Mesenchymal stem cell (in vitro differentiated cells and primary cell): ENCODE measurements around the gene VGLL3.
A peak's percentile ranks its signal among the peaks of the same experiment; 100 is the strongest.

Source experiments
- DNase-seq: peaks from one replicate; pipeline ENCODE4 v3.0.0-alpha.2; 2013
- H2AFZ ChIP-seq: one replicate; pipeline ENCODE4 v1.6.1; 2013; ENCODE audit warnings: low read depth, mild to moderate bottlenecking, control low read depth, inconsistent platforms, low read length, moderate library complexity
- H2AK5ac ChIP-seq: 2 replicates; pipeline ENCODE4 v1.6.1; 2013; ENCODE audit warnings: low read length, moderate library complexity, mild to moderate bottlenecking, inconsistent platforms; ENCODE audit not compliant: severe bottlenecking
- H2BK120ac ChIP-seq: one replicate; pipeline ENCODE4 v1.6.1; 2013; ENCODE audit warnings: low read depth, mild to moderate bottlenecking, inconsistent platforms, low read length, moderate library complexity
- H2BK12ac ChIP-seq, 2 experiments: one replicate each; pipeline ENCODE4 v1.6.1; 2013; ENCODE audit warnings: inconsistent platforms in 2 of 2, low read length in 2 of 2, mild to moderate bottlenecking in 2 of 2, moderate library complexity in 2 of 2, control low read depth in 1 of 2
- H2BK15ac ChIP-seq: one replicate; pipeline ENCODE4 v1.6.1; 2013; ENCODE audit warnings: mild to moderate bottlenecking, low read depth, inconsistent platforms; ENCODE audit not compliant: poor library complexity, severe bottlenecking
- H2BK5ac ChIP-seq: 2 replicates; pipeline ENCODE4 v1.6.1; 2013; ENCODE audit warnings: low read depth, mild to moderate bottlenecking, low read length, control low read depth, inconsistent platforms; ENCODE audit not compliant: poor library complexity, severe bottlenecking
- H3K14ac ChIP-seq, 2 experiments: one replicate each; pipeline ENCODE4 v1.6.1; 2013; ENCODE audit warnings: inconsistent platforms in 2 of 2, low read length in 2 of 2, control low read depth in 1 of 2, mild to moderate bottlenecking in 1 of 2, moderate library complexity in 1 of 2
- H3K18ac ChIP-seq, 2 experiments: one replicate each; pipeline ENCODE4 v1.6.1; 2013; ENCODE audit warnings: inconsistent platforms in 2 of 2, low read length in 2 of 2, control low read depth in 1 of 2, low read depth in 1 of 2, mild to moderate bottlenecking in 1 of 2
- H3K23ac ChIP-seq, 2 experiments: one replicate each; pipeline ENCODE4 v1.6.1; 2013; ENCODE audit warnings: inconsistent platforms in 2 of 2, low read length in 2 of 2, mild to moderate bottlenecking in 2 of 2, moderate library complexity in 2 of 2, control low read depth in 1 of 2
- H3K27ac ChIP-seq: 2 replicates; pipeline ENCODE4 v1.5.1; 2013; ENCODE audit warnings: mild to moderate bottlenecking, moderate library complexity, low read length, control low read depth, inconsistent platforms; ENCODE audit not compliant: poor library complexity, severe bottlenecking
- H3K27me3 ChIP-seq, 2 experiments: 2 replicates each; pipeline versions ENCODE4 v1.6.1 to v1.7.0; 2013; ENCODE audit warnings: low read length in 2 of 2, mild to moderate bottlenecking in 2 of 2, moderate library complexity in 2 of 2, control low read depth in 1 of 2, inconsistent platforms in 1 of 2; ENCODE audit not compliant: control insufficient read depth in 1 of 2, insufficient read depth in 1 of 2
- H3K36me3 ChIP-seq, 2 experiments: 2 replicates each; pipeline versions ENCODE4 v1.6.1 to v1.7.0; 2013; ENCODE audit warnings: low read length in 2 of 2, control low read depth in 1 of 2, inconsistent platforms in 1 of 2, low read depth in 1 of 2, mild to moderate bottlenecking in 1 of 2; ENCODE audit not compliant: insufficient read depth in 2 of 2, control insufficient read depth in 1 of 2
- H3K4ac ChIP-seq, 2 experiments: one replicate each; pipeline ENCODE4 v1.6.1; 2013; ENCODE audit warnings: inconsistent platforms in 2 of 2, low read length in 2 of 2, mild to moderate bottlenecking in 2 of 2, moderate library complexity in 2 of 2, control low read depth in 1 of 2, low read depth in 1 of 2
- H3K4me1 ChIP-seq: 2 replicates; pipeline ENCODE4 v1.6.1; 2013; ENCODE audit warnings: low read depth, low read length, control low read depth; ENCODE audit not compliant: control insufficient read depth, insufficient read depth
- H3K4me2 ChIP-seq: 2 replicates; pipeline ENCODE4 v1.6.1; 2013; ENCODE audit warnings: low read length, mild to moderate bottlenecking, inconsistent platforms; ENCODE audit not compliant: poor library complexity, severe bottlenecking
- H3K4me3 ChIP-seq, 2 experiments: 2 replicates each; pipeline versions ENCODE4 v1.5.1 to v1.7.0; 2013; ENCODE audit warnings: low read length in 2 of 2, mild to moderate bottlenecking in 2 of 2, control low read depth in 1 of 2, low read depth in 1 of 2; ENCODE audit not compliant: insufficient read depth in 1 of 2
- H3K79me1 ChIP-seq: replicated peaks from 2 replicates; pipeline ENCODE4 v1.6.1; 2013; ENCODE audit warnings: mild to moderate bottlenecking, control low read depth, low read length, inconsistent platforms; ENCODE audit not compliant: poor library complexity, severe bottlenecking
- H3K9ac ChIP-seq: 2 replicates; pipeline ENCODE4 v1.7.0; 2013; ENCODE audit warnings: mild to moderate bottlenecking, low read length, moderate library complexity
- H3K9me3 ChIP-seq: 2 replicates; pipeline ENCODE4 v1.7.0; 2013; ENCODE audit warnings: mild to moderate bottlenecking, low read length; ENCODE audit not compliant: control insufficient read depth
- H4K8ac ChIP-seq: one replicate; pipeline ENCODE4 v1.6.1; 2013; ENCODE audit warnings: inconsistent platforms, mild to moderate bottlenecking, low read length, moderate library complexity
- H4K91ac ChIP-seq: one replicate; pipeline ENCODE4 v1.6.1; 2013; ENCODE audit warnings: mild to moderate bottlenecking, low read length, inconsistent platforms
- WGBS: methylation state at CpG from one replicate; pipeline ENCODE4 v1.1.7; 2013; ENCODE audit warnings: mixed read lengths; 5-methylcytosine and 5-hydroxymethylcytosine counted together

Gene VGLL3

GRCh38 chr3:86937306-86937791 lies 53.6 kb downstream of the VGLL3 start:
- Histone ChIP-seq H2BK5ac (no peak overlapping the region), H3K9ac (peak overlapping the region; percentile 85), H2BK15ac (no peak overlapping the region), H3K79me1 (no peaks in the 10 kb centered on the region), H3K4me1 (peaks cover 4% of the 10 kb centered on the region), H3K4me3 (no peak overlapping the region), H3K4ac (no peak overlapping the region), H2BK120ac (no peak overlapping the region), H3K36me3 (peaks cover 3 to 17% of the 10 kb centered on the region in 2 experiments), H3K27me3 (no peaks in the 10 kb centered on the region), H2AK5ac (no peak overlapping the region), H4K8ac (no peak overlapping the region), H2BK12ac (no peak overlapping the region), H3K18ac (no peak overlapping the region), H2AFZ (no peak overlapping the region), H3K14ac (no peak overlapping the region), H4K91ac (no peak overlapping the region), H3K9me3 (no peaks in the 10 kb centered on the region), H3K4me2 (no peak overlapping the region), H3K23ac (no peak overlapping the region), H3K27ac (peak overlapping the region; percentile 33)
- peak; percentile 86 for DNase-seq
- WGBS, result no CpG with 5 or more reads among the region's 6 CpGs

- peaks cover 4% of the 10 kb centered on the region for H3K4me1 ChIP-seq
- no peak overlapping the region for H3K4ac ChIP-seq
- no peak overlapping the region for H2BK5ac ChIP-seq
- H3K14ac ChIP-seq, result no peak overlapping the region
- WGBS, result 77% methylated on average over 3 of the region's 3 CpGs
- no peak overlapping the region for H2BK12ac ChIP-seq
- H2AFZ ChIP-seq, result no peak overlapping the region
- peaks cover 3 to 8% of the 10 kb centered on the region in 2 experiments for H3K36me3 ChIP-seq
- H3K4me3 ChIP-seq, result no peak overlapping the region
- no peaks in the 10 kb centered on the region for H3K79me1 ChIP-seq
- DNase-seq, result no peak
- no peak overlapping the region for H2BK15ac ChIP-seq
- H3K27ac ChIP-seq, result no peak overlapping the region
- no peak overlapping the region for H4K91ac ChIP-seq
- no peak overlapping the region for H3K4me2 ChIP-seq
- H3K9ac ChIP-seq, result no peak overlapping the region
- H4K8ac ChIP-seq, result no peak overlapping the region
- H2BK120ac ChIP-seq, result no peak overlapping the region
- no peaks in the 10 kb centered on the region for H3K27me3 ChIP-seq
- H3K18ac ChIP-seq, result no peak overlapping the region
- no peak overlapping the region for H2AK5ac ChIP-seq
- H3K9me3 ChIP-seq, result no peaks in the 10 kb centered on the region
- no peak overlapping the region for H3K23ac ChIP-seq
Measured at GRCh38 chr3:86934851-86935250, 56.1 kb downstream of the VGLL3 start.

- no peak for DNase-seq
- Histone ChIP-seq H2BK5ac (no peak overlapping the region), H3K4me2 (no peak overlapping the region), H3K23ac (no peak overlapping the region), H3K27me3 (no peaks in the 10 kb centered on the region), H3K18ac (no peak overlapping the region), H2BK12ac (no peak overlapping the region), H3K4ac (no peak overlapping the region), H2AK5ac (no peak overlapping the region), H3K4me3 (no peak overlapping the region), H3K79me1 (no peaks in the 10 kb centered on the region), H4K91ac (no peak overlapping the region), H3K9ac (no peak overlapping the region), H3K9me3 (no peaks in the 10 kb centered on the region), H2BK15ac (no peak overlapping the region), H3K27ac (no peak overlapping the region), H3K4me1 (no peaks in the 10 kb centered on the region), H4K8ac (no peak overlapping the region), H2BK120ac (no peak overlapping the region), H3K14ac (no peak overlapping the region), H3K36me3 (no peaks in the 10 kb centered on the region), H2AFZ (no peak overlapping the region)
- WGBS, result 66% methylated on average over 2 of the region's 3 CpGs
Measured at GRCh38 chr3:86930831-86931230, 60.1 kb downstream of the VGLL3 start.

GRCh38 chr3:86930181-86930580 lies 60.8 kb downstream of the VGLL3 start:
- Histone ChIP-seq H3K18ac (no peak overlapping the region), H2BK12ac (no peak overlapping the region), H2BK15ac (no peak overlapping the region), H3K27me3 (no peaks in the 10 kb centered on the region), H2BK120ac (no peak overlapping the region), H3K9me3 (no peaks in the 10 kb centered on the region), H2AK5ac (no peak overlapping the region), H2AFZ (no peak overlapping the region), H4K8ac (no peak overlapping the region), H4K91ac (no peak overlapping the region), H3K79me1 (no peaks in the 10 kb centered on the region), H3K23ac (no peak overlapping the region), H3K4me2 (no peak overlapping the region), H3K9ac (no peak overlapping the region), H3K4me1 (no peaks in the 10 kb centered on the region), H3K27ac (no peak overlapping the region), H3K36me3 (no peaks in the 10 kb centered on the region), H3K4me3 (no peak overlapping the region), H2BK5ac (no peak overlapping the region), H3K4ac (no peak overlapping the region), H3K14ac (no peak overlapping the region)
- 67% methylated on average over 1 of the region's 1 CpG for WGBS
- DNase-seq, result no peak
